ENCODE data around the gene SLAMF1. TPM values are rescaled to one million over a fixed set of nuclear protein-coding genes. Genes with fewer than 3 reads are reported as not detected.
A peak's percentile ranks its signal among the peaks of the same experiment; 100 is the strongest.

The SLAMF1 gene
- total and polyA plus RNA-seq, 8 donors: 0.16 to 0.47 (median 0.38) TPM; not detected in 1

DNA sequence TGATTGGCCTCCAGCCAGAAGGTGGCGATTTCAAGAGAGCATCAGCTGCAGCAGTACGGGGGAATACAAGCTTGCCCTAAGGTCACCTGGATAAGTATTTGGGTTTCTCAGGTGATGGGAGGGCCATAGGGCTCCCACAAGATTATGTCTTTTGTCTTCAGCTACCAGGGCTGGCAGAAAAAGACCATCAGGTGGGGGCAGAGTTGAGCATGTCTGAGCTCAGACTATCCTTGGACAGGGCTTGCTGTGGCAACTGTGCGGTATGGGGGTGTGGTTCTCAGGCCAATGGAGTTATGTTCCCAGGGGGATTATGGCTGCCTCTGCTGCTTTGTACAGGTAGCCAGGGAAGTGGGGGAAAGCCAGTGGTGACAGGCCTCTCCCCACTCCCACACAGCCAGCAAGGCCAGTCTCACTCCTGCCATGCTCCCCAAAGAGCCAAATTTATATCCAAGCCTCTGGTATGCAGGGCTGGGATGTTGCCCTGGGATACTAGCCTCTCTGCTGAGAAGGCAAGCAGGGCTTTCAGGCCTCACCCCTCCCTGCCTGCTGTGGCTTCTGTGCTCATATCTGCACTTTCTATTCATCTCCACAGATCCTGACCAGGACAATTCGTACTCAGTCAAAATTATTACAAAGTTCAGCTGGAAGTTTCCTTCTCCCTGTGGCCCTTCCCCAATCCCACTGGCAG, 40.9 kb downstream of the SLAMF1 start:
- Histone ChIP-seq H3K9me3 (no peaks in the 10 kb centered on the region), H3K27ac (no peak overlapping the region), H3K27me3 (no peaks in the 10 kb centered on the region), H3K4me3 (no peak overlapping the region), H3K4me1 (no peaks in the 10 kb centered on the region), H3K36me3 (no peaks in the 10 kb centered on the region)
- 92 to 93% methylated on average over 4 of the region's 4 CpGs for WGBS, 2 donors
- peak in 1 of 4 donors; percentile 11 for ATAC-seq
- TF ChIP-seq, protein P1, sequence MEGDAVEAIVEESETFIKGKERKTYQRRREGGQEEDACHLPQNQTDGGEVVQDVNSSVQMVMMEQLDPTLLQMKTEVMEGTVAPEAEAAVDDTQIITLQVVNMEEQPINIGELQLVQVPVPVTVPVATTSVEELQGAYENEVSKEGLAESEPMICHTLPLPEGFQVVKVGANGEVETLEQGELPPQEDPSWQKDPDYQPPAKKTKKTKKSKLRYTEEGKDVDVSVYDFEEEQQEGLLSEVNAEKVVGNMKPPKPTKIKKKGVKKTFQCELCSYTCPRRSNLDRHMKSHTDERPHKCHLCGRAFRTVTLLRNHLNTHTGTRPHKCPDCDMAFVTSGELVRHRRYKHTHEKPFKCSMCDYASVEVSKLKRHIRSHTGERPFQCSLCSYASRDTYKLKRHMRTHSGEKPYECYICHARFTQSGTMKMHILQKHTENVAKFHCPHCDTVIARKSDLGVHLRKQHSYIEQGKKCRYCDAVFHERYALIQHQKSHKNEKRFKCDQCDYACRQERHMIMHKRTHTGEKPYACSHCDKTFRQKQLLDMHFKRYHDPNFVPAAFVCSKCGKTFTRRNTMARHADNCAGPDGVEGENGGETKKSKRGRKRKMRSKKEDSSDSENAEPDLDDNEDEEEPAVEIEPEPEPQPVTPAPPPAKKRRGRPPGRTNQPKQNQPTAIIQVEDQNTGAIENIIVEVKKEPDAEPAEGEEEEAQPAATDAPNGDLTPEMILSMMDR (IDR thresholded peaks at IDR 0.05): no peak
- intact Hi-C loops (cut with DNase I): loop anchor here in 2 of 3 donors (5.0 kb wide), 1 partner anchor 179 kb away; no protein-coding TSS in a partner anchor
- no peak for FAIRE-seq
- no peak for DNase-seq

DNA sequence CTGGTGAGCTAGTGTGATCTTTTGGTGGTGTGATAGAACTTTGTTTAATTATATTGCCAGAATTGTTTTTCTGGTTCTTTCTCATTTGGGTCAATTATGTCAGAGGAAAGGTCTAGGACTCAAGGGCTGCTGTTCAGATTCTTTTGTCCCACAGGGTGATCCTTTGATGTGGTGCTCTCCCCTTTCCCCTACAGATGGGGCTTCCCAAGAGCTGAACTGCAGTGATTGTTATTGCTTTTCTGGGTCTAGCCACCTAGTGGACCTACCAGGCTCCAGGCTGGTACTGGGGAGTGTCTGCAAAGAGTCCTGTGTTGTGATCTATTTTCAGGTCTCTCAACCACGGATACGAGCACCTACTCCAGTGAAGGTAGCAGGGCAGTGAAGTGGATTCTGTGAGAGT, 41.6 kb downstream of the SLAMF1 start:
- TF ChIP-seq, protein P1 (IDR thresholded peaks at IDR 0.05): no peak
- FAIRE-seq (no peak), ATAC-seq (no peak), DNase-seq (no peak)
- WGBS, 2 donors: 86 to 90% methylated on average over 2 of the region's 2 CpGs
- Histone ChIP-seq H3K27ac (no peak overlapping the region), H3K4me1 (no peaks in the 10 kb centered on the region), H3K4me3 (no peak overlapping the region), H3K27me3 (no peaks in the 10 kb centered on the region), H3K36me3 (no peaks in the 10 kb centered on the region), H3K9me3 (no peaks in the 10 kb centered on the region)
- intact Hi-C loops (cut with DNase I): loop anchor here in 2 of 3 donors (5.0 kb wide), 1 partner anchor 178 kb away; no protein-coding TSS in a partner anchor

DNA sequence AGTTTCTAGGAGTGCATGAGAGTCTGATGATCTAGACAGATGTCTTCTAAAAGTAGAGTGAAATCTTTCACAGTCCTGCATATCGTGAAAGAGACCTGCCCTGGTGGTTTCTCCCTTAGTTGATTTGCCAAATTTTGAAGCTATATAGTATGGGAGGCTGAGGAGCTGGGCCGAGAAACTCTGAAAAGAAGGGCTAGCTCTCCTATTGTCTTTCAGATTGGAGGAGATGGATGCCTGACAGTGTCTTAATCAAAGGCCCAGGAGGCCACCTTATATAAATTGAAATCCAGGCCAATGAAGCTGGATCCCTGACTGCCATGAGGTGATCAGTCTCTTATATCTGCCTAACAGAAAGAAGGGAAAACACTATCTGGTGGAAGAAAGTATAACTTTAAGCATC, 49.1 kb downstream of the SLAMF1 start:
- Histone ChIP-seq H3K9me3 (no peaks in the 10 kb centered on the region), H3K27ac (no peak overlapping the region), H3K4me1 (no peaks in the 10 kb centered on the region), H3K4me3 (no peak overlapping the region), H3K36me3 (no peaks in the 10 kb centered on the region), H3K27me3 (no peaks in the 10 kb centered on the region)
- DNase-seq (no peak), ATAC-seq (no peak), FAIRE-seq (no peak)
- TF ChIP-seq, protein P1 (IDR thresholded peaks at IDR 0.05): no peak
- 85 to 94% methylated on average over 2 of the region's 2 CpGs for WGBS, 2 donors
- intact Hi-C loops (cut with DNase I): no loop called here

DNA sequence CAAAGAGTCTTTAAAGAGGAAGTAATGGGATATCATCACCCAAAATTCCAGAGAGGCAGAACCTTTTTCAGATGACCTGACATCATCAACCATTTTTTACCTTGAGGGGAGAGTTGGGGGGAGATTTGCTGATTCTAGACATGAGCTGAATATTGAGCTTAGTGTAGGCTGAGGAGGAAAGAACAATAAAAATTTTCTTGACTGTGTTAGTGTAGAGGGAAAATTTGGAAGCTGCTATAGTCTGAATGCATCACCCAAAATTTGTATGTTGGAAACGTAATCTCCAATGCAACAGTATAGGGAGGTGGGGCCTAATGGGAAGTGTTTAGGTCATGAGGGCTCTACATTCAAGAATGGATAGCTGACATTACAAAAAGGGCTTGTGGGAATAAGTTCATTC, 49.8 kb downstream of the SLAMF1 start:
- Histone ChIP-seq H3K9me3 (no peaks in the 10 kb centered on the region), H3K4me1 (no peaks in the 10 kb centered on the region), H3K36me3 (no peaks in the 10 kb centered on the region), H3K27me3 (no peaks in the 10 kb centered on the region), H3K4me3 (no peak overlapping the region), H3K27ac (no peak overlapping the region)
- ATAC-seq (no peak), FAIRE-seq (no peak), DNase-seq (no peak)
- intact Hi-C loops (cut with DNase I): no loop called here
- TF ChIP-seq, protein P1 (IDR thresholded peaks at IDR 0.05): no peak
- 96% methylated on average over 1 of the region's 1 CpG for WGBS, 2 donors

DNA sequence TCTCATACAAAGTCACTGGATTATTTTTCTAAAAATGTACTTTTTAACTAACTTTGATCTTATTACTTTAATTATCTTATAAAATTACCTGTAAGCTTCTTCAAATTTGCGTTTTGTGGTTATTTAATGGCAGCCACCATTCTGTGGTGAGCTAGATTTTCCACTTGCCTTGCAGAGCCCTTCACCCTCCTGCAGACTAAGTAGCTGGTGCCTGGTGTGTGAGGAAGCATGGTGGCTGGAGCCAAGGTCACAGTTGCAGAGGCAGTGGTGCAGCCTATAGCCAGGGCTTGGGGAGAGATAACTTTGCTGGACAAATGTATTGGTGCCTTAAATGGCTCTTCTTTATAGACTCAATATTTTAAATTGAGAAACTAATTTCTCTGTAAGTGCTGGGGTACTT, 56.4 kb downstream of the SLAMF1 start:
- H3K27ac ChIP-seq: no peak overlapping the region
- H3K27me3 ChIP-seq: no peaks in the 10 kb centered on the region
- H3K4me1 ChIP-seq: no peaks in the 10 kb centered on the region
- DNase-seq (no peak), ATAC-seq (no peak), FAIRE-seq (no peak)
- H3K36me3 ChIP-seq: no peaks in the 10 kb centered on the region
- no peak overlapping the region for H3K4me3 ChIP-seq
- intact Hi-C loops (cut with DNase I): no loop called here
- 75 to 81% methylated on average over 1 of the region's 1 CpG for WGBS, 2 donors
- H3K9me3 ChIP-seq: no peaks in the 10 kb centered on the region
- TF ChIP-seq, protein P1 (IDR thresholded peaks at IDR 0.05): no peak
